Measurements from ENCODE around the gene BASP1.

- TF ChIP-seq GATA3 (IDR thresholded peaks at IDR 0.05; ENCODE audit: low read depth, low read length) (no peak), GATA2 (IDR thresholded peaks at IDR 0.05; ENCODE audit: low read depth, low read length) (no peak)
Observed at GRCh38 chr5:17240487-17240886, 23.1 kb downstream of the BASP1 start.

All from SH-SY5Y (cell line).